ENCODE results near the gene PPIE. TPM values are rescaled to one million over a fixed set of nuclear protein-coding genes. Genes with fewer than 3 reads are reported as not detected.

Gene PPIE
- total RNA-seq, 3 donors from 2014 or later (not counting 1 experiment from before 2014, with no cell fraction given), result 44.3 to 62.8 (median 59.8) TPM

- Histone ChIP-seq H3K27ac (ENCODE audit: low read length) (no peak overlapping the region), H3K9me3 (ENCODE audit: control insufficient read depth, insufficient read depth, low read length) (no peaks in the 10 kb centered on the region), H3K4me3 (ENCODE audit: low read length) (no peak overlapping the region), H3K4me1 (ENCODE audit: control insufficient read depth, insufficient read depth, low read length) (no peaks in the 10 kb centered on the region), H3K27me3 (ENCODE audit: control insufficient read depth, insufficient read depth, low read length) (peaks cover 12% of the 10 kb centered on the region), H3K36me3 (ENCODE audit: control insufficient read depth, insufficient read depth, low read length) (no peaks in the 10 kb centered on the region)
- TF ChIP-seq CTCF (IDR thresholded peaks at IDR 0.05), result no peak
- no peak for DNase-seq
- H3K4me1 Mint-ChIP-seq, result peaks cover 0 to 9% of the 10 kb centered on the region in 2 donors
- H3K27me3 Mint-ChIP-seq (ENCODE audit: low read depth in 2 of 2), result peaks cover 38 to 50% of the 10 kb centered on the region in 2 donors
- intact Hi-C loops (cut with micrococcal nuclease), result loop anchor here (5.0 kb wide), 2 partner anchors 50 to 70 kb away; partner anchors contain the start of gene NT5C1A
- no peaks in the 10 kb centered on the region for H3K36me3 Mint-ChIP-seq
- no peak overlapping the region for H3K27ac Mint-ChIP-seq
- no peaks in the 10 kb centered on the region for H3K9me3 Mint-ChIP-seq
- no CpG with 5 or more reads among the region's 2 CpGs for WGBS (ENCODE audit: insufficient coverage)
- ATAC-seq, result no peak
- H3K4me3 Mint-ChIP-seq, result no peak overlapping the region
Measured at GRCh38 chr1:39722495-39722894, 16.2 kb upstream of the PPIE start.

- no peak overlapping the region for H3K27ac ChIP-seq (ENCODE audit: low read length)
- Mint-ChIP-seq H3K4me3 (no peak overlapping the region), H3K27ac (no peak overlapping the region), H3K9me3 (no peaks in the 10 kb centered on the region), H3K4me1 (peaks cover 17 to 21% of the 10 kb centered on the region in 2 donors), H3K36me3 (no peaks in the 10 kb centered on the region), H3K27me3 (ENCODE audit: low read depth in 2 of 2) (peaks cover 57 to 70% of the 10 kb centered on the region in 2 donors)
- no peaks in the 10 kb centered on the region for H3K36me3 ChIP-seq (ENCODE audit: control insufficient read depth, insufficient read depth, low read length)
- TF ChIP-seq CTCF (IDR thresholded peaks at IDR 0.05), result no peak
- no CpG with 5 or more reads among the region's 3 CpGs for WGBS (ENCODE audit: insufficient coverage)
- ATAC-seq (no peak), DNase-seq (no peak)
- H3K4me3 ChIP-seq (ENCODE audit: low read length), result no peak overlapping the region
- intact Hi-C loops (cut with micrococcal nuclease), result no loop called here
- no peaks in the 10 kb centered on the region for H3K4me1 ChIP-seq (ENCODE audit: control insufficient read depth, insufficient read depth, low read length)
- H3K9me3 ChIP-seq (ENCODE audit: control insufficient read depth, insufficient read depth, low read length), result no peaks in the 10 kb centered on the region
- peaks cover 17% of the 10 kb centered on the region for H3K27me3 ChIP-seq (ENCODE audit: control insufficient read depth, insufficient read depth, low read length)
Measured at GRCh38 chr1:39726600-39726999, 12.1 kb upstream of the PPIE start.

- no peak overlapping the region for H3K27ac Mint-ChIP-seq
Measured at GRCh38 chr1:39727221-39727931, 11.3 kb upstream of the PPIE start.

More at GRCh38 chr1:39727221-39727931, 11.3 kb upstream of the PPIE start:
- WGBS (ENCODE audit: insufficient coverage), result 45% methylated on average over 10 of the region's 10 CpGs
- no peaks in the 10 kb centered on the region for H3K9me3 ChIP-seq (ENCODE audit: control insufficient read depth, insufficient read depth, low read length)
- TF ChIP-seq CTCF (IDR thresholded peaks at IDR 0.05), result no peak
- Mint-ChIP-seq H3K9me3 (no peaks in the 10 kb centered on the region), H3K36me3 (no peaks in the 10 kb centered on the region), H3K27me3 (ENCODE audit: low read depth in 2 of 2) (peaks cover 54 to 63% of the 10 kb centered on the region in 2 donors), H3K4me1 (peaks cover 17 to 21% of the 10 kb centered on the region in 2 donors), H3K4me3 (peak overlapping the region; percentile 50)
- no peak for DNase-seq
- peak in 1 of 3 donors; percentile 40 for ATAC-seq
- H3K27me3 ChIP-seq (ENCODE audit: control insufficient read depth, insufficient read depth, low read length), result peaks cover 17% of the 10 kb centered on the region
- H3K4me3 ChIP-seq (ENCODE audit: low read length), result no peak overlapping the region
- intact Hi-C loops (cut with micrococcal nuclease), result no loop called here
- no peak overlapping the region for H3K27ac ChIP-seq (ENCODE audit: low read length)
- no peaks in the 10 kb centered on the region for H3K36me3 ChIP-seq (ENCODE audit: control insufficient read depth, insufficient read depth, low read length)
- no peaks in the 10 kb centered on the region for H3K4me1 ChIP-seq (ENCODE audit: control insufficient read depth, insufficient read depth, low read length)

Data from natural killer cell (primary cell).